NB4 (cell line): ENCODE data around the gene CCDC34.

Experiments used
- DNase-seq: peaks from one replicate; pipeline ENCODE4 v3.0.0; 2010; ENCODE audit warnings: low read depth
- H3K4me3 ChIP-seq: one replicate; pipeline ENCODE4 v1.5.1; 2011; ENCODE audit warnings: mild to moderate bottlenecking, low read depth, low read length, moderate library complexity
- MYC ChIP-seq: IDR thresholded peaks from 2 replicates; pipeline ENCODE4 v1.6.1; 2011; ENCODE audit warnings: low read depth, low read length
- POLR2A ChIP-seq: IDR thresholded peaks from 2 replicates; pipeline ENCODE4 v1.6.1; 2011; ENCODE audit warnings: mild to moderate bottlenecking; ENCODE audit not compliant: insufficient read length; ENCODE audit errors: extremely low read depth
- TF ChIP-seq, protein P1 (sequence below): IDR thresholded peaks from one replicate; pipeline ENCODE4 v1.5.1; 2012; ENCODE audit warnings: low read depth, low read length
- TF ChIP-seq, protein P2 (sequence below): IDR thresholded peaks from 2 replicates; pipeline ENCODE4 v1.6.1; 2011; ENCODE audit warnings: low read depth, low read length

CCDC34 gene

GRCh38 chr11:27397624-27398399 lies 34.8 kb upstream of the CCDC34 start:
- TF ChIP-seq, protein P1, sequence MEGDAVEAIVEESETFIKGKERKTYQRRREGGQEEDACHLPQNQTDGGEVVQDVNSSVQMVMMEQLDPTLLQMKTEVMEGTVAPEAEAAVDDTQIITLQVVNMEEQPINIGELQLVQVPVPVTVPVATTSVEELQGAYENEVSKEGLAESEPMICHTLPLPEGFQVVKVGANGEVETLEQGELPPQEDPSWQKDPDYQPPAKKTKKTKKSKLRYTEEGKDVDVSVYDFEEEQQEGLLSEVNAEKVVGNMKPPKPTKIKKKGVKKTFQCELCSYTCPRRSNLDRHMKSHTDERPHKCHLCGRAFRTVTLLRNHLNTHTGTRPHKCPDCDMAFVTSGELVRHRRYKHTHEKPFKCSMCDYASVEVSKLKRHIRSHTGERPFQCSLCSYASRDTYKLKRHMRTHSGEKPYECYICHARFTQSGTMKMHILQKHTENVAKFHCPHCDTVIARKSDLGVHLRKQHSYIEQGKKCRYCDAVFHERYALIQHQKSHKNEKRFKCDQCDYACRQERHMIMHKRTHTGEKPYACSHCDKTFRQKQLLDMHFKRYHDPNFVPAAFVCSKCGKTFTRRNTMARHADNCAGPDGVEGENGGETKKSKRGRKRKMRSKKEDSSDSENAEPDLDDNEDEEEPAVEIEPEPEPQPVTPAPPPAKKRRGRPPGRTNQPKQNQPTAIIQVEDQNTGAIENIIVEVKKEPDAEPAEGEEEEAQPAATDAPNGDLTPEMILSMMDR, result no peak
- TF ChIP-seq POLR2A, result no peak
- TF ChIP-seq MYC, result no peak
- H3K4me3 ChIP-seq, result no peak overlapping the region
- no peak for DNase-seq

GRCh38 chr11:27396259-27396839 lies 33.3 kb upstream of the CCDC34 start:
- H3K4me3 ChIP-seq, result no peak overlapping the region
- TF ChIP-seq, protein P1, result no peak
- TF ChIP-seq MYC, result no peak
- TF ChIP-seq, protein P2, sequence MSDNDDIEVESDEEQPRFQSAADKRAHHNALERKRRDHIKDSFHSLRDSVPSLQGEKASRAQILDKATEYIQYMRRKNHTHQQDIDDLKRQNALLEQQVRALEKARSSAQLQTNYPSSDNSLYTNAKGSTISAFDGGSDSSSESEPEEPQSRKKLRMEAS, result no peak
- TF ChIP-seq POLR2A, result no peak
- DNase-seq, result no peak

DNA sequence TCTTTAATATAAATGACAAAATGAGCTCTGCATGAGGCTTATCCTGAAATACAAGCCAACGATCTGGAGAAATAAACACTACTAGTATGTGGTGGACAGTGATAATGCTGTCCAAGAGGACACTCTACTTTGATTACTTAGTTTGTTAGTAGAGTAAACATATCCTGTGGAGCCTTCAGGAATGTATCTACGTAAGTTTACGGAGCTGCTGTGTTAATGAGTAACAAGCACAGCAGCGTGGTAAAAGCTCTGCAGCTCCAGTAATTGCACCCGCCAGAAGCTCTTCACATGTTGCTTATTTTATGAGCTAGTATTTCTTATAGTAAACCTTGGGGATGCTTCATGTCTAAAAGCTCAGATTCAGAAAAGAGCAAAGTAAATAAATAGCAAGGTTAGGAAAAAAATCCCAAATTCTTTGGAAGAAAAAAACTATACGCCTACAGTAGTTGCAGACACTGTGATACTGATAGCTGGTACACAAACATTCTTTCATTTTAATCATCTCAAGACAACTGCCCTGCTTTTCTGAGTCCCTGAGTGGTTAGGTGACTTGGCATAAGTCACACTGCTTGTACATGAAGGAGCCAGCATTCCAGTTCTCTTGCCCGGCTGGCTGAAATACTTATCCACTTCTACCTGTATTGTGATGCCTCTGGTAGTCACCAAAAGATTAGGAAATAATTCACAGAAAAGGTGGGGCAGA lies 32.7 kb upstream of the CCDC34 start:
- no peak for TF ChIP-seq POLR2A
- no peak for DNase-seq
- no peak overlapping the region for H3K4me3 ChIP-seq

DNA sequence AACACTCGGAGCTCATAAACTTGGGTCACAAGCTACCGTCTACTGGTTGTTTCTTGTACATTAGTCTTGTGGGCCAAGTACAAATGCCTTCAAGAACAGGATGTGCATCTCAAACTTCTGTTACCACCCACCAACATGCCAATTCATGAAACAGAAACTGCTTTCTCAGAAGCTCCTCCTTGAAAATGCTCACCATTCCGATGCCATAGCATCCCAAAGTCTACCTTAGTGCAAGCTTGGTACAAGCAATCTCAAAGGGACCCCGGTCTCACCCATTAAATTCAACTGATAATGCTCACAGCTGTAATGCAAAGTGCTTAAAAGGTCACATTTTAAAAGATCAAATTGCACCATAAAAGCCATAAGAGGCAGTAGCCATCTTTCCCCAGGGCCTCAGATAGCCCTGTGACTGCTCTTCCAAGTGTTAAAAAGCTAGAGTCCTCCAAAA lies 31.8 kb upstream of the CCDC34 start:
- no peak for DNase-seq
- no peak for TF ChIP-seq MYC
- TF ChIP-seq, protein P2, result no peak
- TF ChIP-seq, protein P1, result no peak
- H3K4me3 ChIP-seq, result no peak overlapping the region

- no peak overlapping the region for H3K4me3 ChIP-seq
- TF ChIP-seq POLR2A, result no peak
- TF ChIP-seq MYC, result no peak
- TF ChIP-seq, protein P1, result no peak
- TF ChIP-seq, protein P2, result no peak
- no peak for DNase-seq
Observed at GRCh38 chr11:27392278-27393114, 29.5 kb upstream of the CCDC34 start.

DNA sequence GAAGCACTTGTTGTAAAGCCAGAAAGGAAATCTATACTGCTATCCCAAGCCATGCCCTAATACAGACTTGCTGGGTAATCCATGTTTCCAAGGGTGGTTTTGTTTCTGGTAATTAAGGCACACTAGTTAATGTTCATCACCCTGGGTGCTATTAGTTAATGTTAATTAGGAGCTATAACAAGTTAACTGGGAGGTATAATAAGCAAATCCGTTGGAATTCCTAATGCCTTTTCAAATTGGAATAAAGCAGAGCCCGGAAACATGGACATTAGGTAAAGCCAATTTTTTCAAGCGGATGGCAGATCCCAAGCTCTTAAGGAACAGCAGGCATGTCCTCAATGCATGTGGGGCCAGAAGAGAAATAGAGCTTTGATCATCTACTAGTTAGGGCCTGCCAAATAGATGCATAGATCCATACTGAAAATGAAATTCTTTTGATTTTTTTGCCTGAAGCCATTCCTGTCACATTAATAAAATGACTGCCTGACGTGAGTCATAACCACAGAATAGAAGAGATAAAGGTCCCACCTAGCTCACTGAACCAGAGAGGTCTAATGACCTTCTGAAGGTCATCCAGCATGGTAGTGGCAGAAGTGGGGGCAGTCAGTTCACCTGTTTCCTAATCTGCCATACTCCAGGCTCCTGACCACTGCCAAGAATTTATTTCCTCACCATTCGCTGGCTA lies 28.5 kb upstream of the CCDC34 start:
- no peak for DNase-seq
- TF ChIP-seq POLR2A (no peak), MYC (no peak)
- TF ChIP-seq, protein P2, result no peak
- TF ChIP-seq, protein P1, result no peak
- no peak overlapping the region for H3K4me3 ChIP-seq
